HepG2 (cell line): Measurements from ENCODE around the gene HPRT1. TPM values are rescaled to one million over a fixed set of nuclear protein-coding genes. Genes with fewer than 3 reads are reported as not detected.

Experiments
- ATAC-seq: fragments of 200-7000 bp; cut with Tn5 transposase; 3 replicates; pipeline ENCODE4 v1.9.1; 2020; ENCODE audit warnings: mild to moderate bottlenecking, moderate library complexity
- BruUV-seq: library from RNA; stranded (reverse); fragments of 400-500 nt; replicated peaks from 2 replicates; lab custom pipeline; 2021; lab: Mats Ljungman, UMichigan
- CTCF ChIA-PET: fragments of 300-600 bp; formaldehyde crosslinking; extraction: SDS; loops from one replicate; lab custom pipeline; 2021; ENCODE audit warnings: low total read pairs, inconsistent platforms, low intra/inter-chr PET ratio; lab: Yijun Ruan, JAX
- POLR2A ChIA-PET: fragments of 350-600 bp; sonication (Branson Sonifier 250); formaldehyde crosslinking; loops from one replicate; lab custom pipeline; 2020; ENCODE audit warnings: antibody characterized with exemption, inconsistent platforms; lab: Yijun Ruan, JAX
- DNase-seq: peaks from one replicate; pipeline ENCODE4 v3.0.0-alpha.2; 2015; ENCODE audit warnings: low spot score
- FAIRE-seq: peaks from 3 replicates; lab custom pipeline; 2011; peaks lifted over from hg19 to GRCh38; lab: Jason Lieb, UNC
- H2AFZ ChIP-seq: one replicate; pipeline ENCODE4 v1.6.1; 2011; ENCODE audit warnings: low read length, inconsistent platforms
- H3K27ac ChIP-seq: fragments of 300-600 bp; 3 replicates; pipeline ENCODE4 v1.8.0; 2011; ENCODE audit warnings: mixed run types, mild to moderate bottlenecking, mixed read lengths, low read length, inconsistent platforms; ENCODE audit not compliant: insufficient read depth; ENCODE audit errors: extremely low read length
- H3K27me3 ChIP-seq, 2 experiments: fragments of 200-600 bp in 1 of 2; 2 replicates in 1 of 2; 3 replicates in 1 of 2; pipeline versions ENCODE4 v1.6.0 to v1.8.0; 2011; ENCODE audit warnings: low read length in 2 of 2, mild to moderate bottlenecking in 2 of 2, moderate library complexity in 2 of 2, inconsistent platforms in 1 of 2; ENCODE audit not compliant: insufficient read depth in 2 of 2, control insufficient read depth in 1 of 2
- H3K36me3 ChIP-seq, 2 experiments: fragments of 200-600 bp in 1 of 2; replicated peaks in 1 of 2; 2 replicates in 1 of 2; 3 replicates in 1 of 2; pipeline versions ENCODE4 v1.5.1 to v1.8.0; 2011; ENCODE audit warnings: low read length in 2 of 2, inconsistent platforms in 1 of 2; ENCODE audit not compliant: insufficient read depth in 2 of 2, control insufficient read depth in 1 of 2
- H3K4me1 ChIP-seq: 2 replicates; pipeline ENCODE4 v1.5.1; 2012; ENCODE audit warnings: low read length, inconsistent platforms; ENCODE audit not compliant: insufficient read depth
- H3K4me2 ChIP-seq: 2 replicates; pipeline ENCODE4 v1.6.0; 2011; ENCODE audit warnings: low read depth, low read length, inconsistent platforms
- H3K4me3 ChIP-seq, 3 experiments: fragments of 200-600 bp in 1 of 3; sonication (generic), shearing (Covaris generic) in 1 of 3; replicated peaks in 1 of 3; 2 replicates each; pipeline ENCODE4 v1.5.1; 2011 to 2016; ENCODE audit warnings: low read length in 3 of 3, inconsistent platforms in 2 of 3, low read depth in 2 of 3, mild to moderate bottlenecking in 2 of 3, control low read depth in 1 of 3, mixed read lengths in 1 of 3; ENCODE audit not compliant: insufficient read depth in 1 of 3
- H3K79me2 ChIP-seq: one replicate; pipeline ENCODE4 v1.6.1; 2011; ENCODE audit warnings: low read length, inconsistent platforms; ENCODE audit not compliant: insufficient read depth
- H3K9ac ChIP-seq: 2 replicates; pipeline ENCODE4 v1.6.0; 2011; ENCODE audit warnings: mild to moderate bottlenecking, low read depth, low read length, inconsistent platforms; ENCODE audit not compliant: insufficient read depth
- H3K9me3 ChIP-seq: 2 replicates; pipeline ENCODE4 v1.5.1; 2012; ENCODE audit warnings: mild to moderate bottlenecking, low read length
- H4K20me1 ChIP-seq: 2 replicates; pipeline ENCODE4 v1.6.0; 2011; ENCODE audit warnings: inconsistent platforms, mild to moderate bottlenecking, low read length, moderate library complexity; ENCODE audit not compliant: insufficient read depth
- STAG1 ChIP-seq: sonication (generic); formaldehyde crosslinking; IDR thresholded peaks from 2 replicates; pipeline ENCODE4 v1.4.0; 2020; ENCODE audit warnings: missing genetic modification reagents
- WGBS: methylation state at CpG from one replicate; pipeline ENCODE4 v1.1.6; 2017; ENCODE audit warnings: low lambda C conversion rate; 5-methylcytosine and 5-hydroxymethylcytosine counted together
- in situ Hi-C: cut with HindIII; loops from 2 replicates; pipeline ENCODE4 v1.10.0; 2017; ENCODE audit warnings: low pct_unique_long_range_greater_than_20kb; ENCODE audit not compliant: extremely low pct_ligation_motif_present
- intact Hi-C: fragments of 100-400 bp; cut with micrococcal nuclease; formaldehyde crosslinking; loops from one replicate; pipeline ENCODE4 v1.10.0; 2022; ENCODE audit not compliant: unreplicated experiment
- polyA plus RNA-seq, 8 experiments: library from polyadenylated mRNA; depleted of rRNA in 3 of 8; stranded (reverse) in 7 of 8; unstranded in 1 of 8; fragments of >200 nt; fragmentation: Illumina TruSeq in 4 of 8; extraction: Trizol in 4 of 8; gene quantifications; 2 replicates each; pipeline versions ENCODE4 v1.2.1 to v1.2.3, GENCODE V29; 2011 to 2016; ENCODE audit warnings: low read depth in 4 of 8, missing spikeins in 1 of 8, mixed read lengths in 1 of 8; ENCODE audit not compliant: insufficient read depth in 1 of 8
- total RNA-seq, 5 experiments: library from RNA; depleted of rRNA; stranded (reverse); fragments of >200 nt; fragmentation: Illumina TruSeq; extraction: Trizol; gene quantifications; 2 replicates each; pipeline ENCODE4 v1.2.3, GENCODE V29; 2016; ENCODE audit warnings: low read depth in 1 of 5
- TF ChIP-seq, protein P1 (sequence below): sonication (generic); formaldehyde crosslinking; IDR thresholded peaks from 2 replicates; pipeline ENCODE4 v1.5.0; 2020; ENCODE audit warnings: mild to moderate bottlenecking, missing genetic modification reagents, moderate library complexity
- TF ChIP-seq, protein P2 (sequence below): sonication (generic); formaldehyde crosslinking; IDR thresholded peaks from 2 replicates; pipeline ENCODE4 v1.5.0; 2020; ENCODE audit warnings: mild to moderate bottlenecking, missing genetic modification reagents

HPRT1 gene
- total and polyA plus RNA-seq, 2 of the 13 experiments (the other 11 are each of a cell fraction or from before 2014, with no cell fraction given): 4.6 to 25.2 TPM

DNA sequence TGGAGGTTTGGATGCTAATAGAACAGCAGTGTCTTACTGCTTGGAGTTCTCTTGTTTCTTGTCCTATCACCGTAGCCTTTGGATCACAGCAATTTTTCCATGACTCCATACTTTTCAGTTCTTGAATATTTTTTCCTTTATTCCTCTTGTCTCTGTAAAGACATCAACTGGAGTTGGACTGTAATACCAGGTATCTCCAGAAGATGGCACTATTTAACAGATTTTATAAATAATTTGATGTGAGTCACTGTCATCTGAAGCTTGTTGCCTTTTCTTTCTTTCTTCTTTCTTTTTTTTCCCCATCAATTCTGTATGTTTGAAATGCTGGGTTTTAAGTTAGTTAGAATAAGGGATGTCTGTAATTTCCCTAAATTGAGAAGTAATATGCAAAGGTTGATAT is 24.1 kb downstream of the HPRT1 start:
- no TSS peak for BruUV-seq
- no peak for FAIRE-seq
- WGBS: 100% methylated on average over 1 of the region's 1 CpG
- intact Hi-C loops: no loop called here
- ATAC-seq: no peak
- ChIA-PET CTCF (interaction anchor here (1.7 kb wide), 1 partner anchor 299 kb away, joined by 6 read pairs; no protein-coding TSS in a partner anchor), POLR2A (no interaction called here)
- Histone ChIP-seq H3K4me3 (no peak overlapping the region), H3K9ac (no peak overlapping the region)
- TF ChIP-seq, protein P1, sequence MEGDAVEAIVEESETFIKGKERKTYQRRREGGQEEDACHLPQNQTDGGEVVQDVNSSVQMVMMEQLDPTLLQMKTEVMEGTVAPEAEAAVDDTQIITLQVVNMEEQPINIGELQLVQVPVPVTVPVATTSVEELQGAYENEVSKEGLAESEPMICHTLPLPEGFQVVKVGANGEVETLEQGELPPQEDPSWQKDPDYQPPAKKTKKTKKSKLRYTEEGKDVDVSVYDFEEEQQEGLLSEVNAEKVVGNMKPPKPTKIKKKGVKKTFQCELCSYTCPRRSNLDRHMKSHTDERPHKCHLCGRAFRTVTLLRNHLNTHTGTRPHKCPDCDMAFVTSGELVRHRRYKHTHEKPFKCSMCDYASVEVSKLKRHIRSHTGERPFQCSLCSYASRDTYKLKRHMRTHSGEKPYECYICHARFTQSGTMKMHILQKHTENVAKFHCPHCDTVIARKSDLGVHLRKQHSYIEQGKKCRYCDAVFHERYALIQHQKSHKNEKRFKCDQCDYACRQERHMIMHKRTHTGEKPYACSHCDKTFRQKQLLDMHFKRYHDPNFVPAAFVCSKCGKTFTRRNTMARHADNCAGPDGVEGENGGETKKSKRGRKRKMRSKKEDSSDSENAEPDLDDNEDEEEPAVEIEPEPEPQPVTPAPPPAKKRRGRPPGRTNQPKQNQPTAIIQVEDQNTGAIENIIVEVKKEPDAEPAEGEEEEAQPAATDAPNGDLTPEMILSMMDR (CRISPR knock-in tag): peak; percentile 41
- TF ChIP-seq STAG1 (CRISPR knock-in tag): peak; percentile 35
- TF ChIP-seq, protein P2, sequence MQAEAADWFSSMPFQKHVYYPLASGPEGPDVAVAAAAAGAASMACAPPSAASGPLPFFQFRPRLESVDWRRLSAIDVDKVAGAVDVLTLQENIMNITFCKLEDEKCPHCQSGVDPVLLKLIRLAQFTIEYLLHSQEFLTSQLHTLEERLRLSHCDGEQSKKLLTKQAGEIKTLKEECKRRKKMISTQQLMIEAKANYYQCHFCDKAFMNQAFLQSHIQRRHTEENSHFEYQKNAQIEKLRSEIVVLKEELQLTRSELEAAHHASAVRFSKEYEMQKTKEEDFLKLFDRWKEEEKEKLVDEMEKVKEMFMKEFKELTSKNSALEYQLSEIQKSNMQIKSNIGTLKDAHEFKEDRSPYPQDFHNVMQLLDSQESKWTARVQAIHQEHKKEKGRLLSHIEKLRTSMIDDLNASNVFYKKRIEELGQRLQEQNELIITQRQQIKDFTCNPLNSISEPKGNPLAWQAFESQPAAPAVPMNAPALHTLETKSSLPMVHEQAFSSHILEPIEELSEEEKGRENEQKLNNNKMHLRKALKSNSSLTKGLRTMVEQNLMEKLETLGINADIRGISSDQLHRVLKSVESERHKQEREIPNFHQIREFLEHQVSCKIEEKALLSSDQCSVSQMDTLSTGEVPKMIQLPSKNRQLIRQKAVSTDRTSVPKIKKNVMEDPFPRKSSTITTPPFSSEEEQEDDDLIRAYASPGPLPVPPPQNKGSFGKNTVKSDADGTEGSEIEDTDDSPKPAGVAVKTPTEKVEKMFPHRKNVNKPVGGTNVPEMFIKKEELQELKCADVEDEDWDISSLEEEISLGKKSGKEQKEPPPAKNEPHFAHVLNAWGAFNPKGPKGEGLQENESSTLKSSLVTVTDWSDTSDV (CRISPR knock-in tag): no peak
- TF ChIP-seq, all 625 proteins: peak for 2
- H3K36me3 ChIP-seq: peaks cover 0 to 3% of the 10 kb centered on the region in 2 experiments; a peak in 2 of 5 replicates
- no peak overlapping the region for H2AFZ ChIP-seq
- in situ Hi-C loops: loop anchor here (10.0 kb wide), 1 partner anchor 281 kb away; no protein-coding TSS in a partner anchor
- no peaks in the 10 kb centered on the region for H3K4me1 ChIP-seq
- DNase-seq: peak; percentile 15
- H3K27me3 ChIP-seq: no peaks in the 10 kb centered on the region
- no peaks in the 10 kb centered on the region for H3K79me2 ChIP-seq
- H3K9me3 ChIP-seq: no peaks in the 10 kb centered on the region
- no peak overlapping the region for H3K4me2 ChIP-seq
- H4K20me1 ChIP-seq: no peaks in the 10 kb centered on the region
- H3K27ac ChIP-seq: no peak overlapping the region
